WTC11 (cell line): Measurements from ENCODE around the gene OFD1. TPM values are rescaled to one million over a fixed set of nuclear protein-coding genes. Genes with fewer than 3 reads are reported as not detected.
A peak's percentile ranks its signal among the peaks of the same experiment; 100 is the strongest.
"Not testable (repeated sequence)": the region's sequence is repeated elsewhere in the genome, so short reads cannot be mapped to it uniquely, and the experiment has no call there.

Experiments used
- ATAC-seq: fragments of 200-7000 bp; cut with Tn5 transposase; 2 replicates; pipeline ENCODE4 v1.10.0; 2021; ENCODE audit warnings: mild to moderate bottlenecking, moderate library complexity
- CTCF ChIA-PET: fragments of 300-600 bp; sonication (Branson Sonifier 250); formaldehyde crosslinking; loops from one replicate; lab custom pipeline; 2021; ENCODE audit warnings: antibody characterized with exemption; lab: Charles Lee
- POLR2A ChIA-PET: fragments of 350-600 bp; sonication (Branson Sonifier 250); formaldehyde crosslinking; loops from one replicate; lab custom pipeline; 2021; ENCODE audit warnings: antibody characterized with exemption; lab: Charles Lee
- DNase-seq: peaks from one replicate; pipeline ENCODE4 v3.0.0; 2021; ENCODE audit warnings: low spot score
- H3K27ac Mint-ChIP-seq: 2 replicates; pipeline ENCODE4 v1.8.0; 2021; ENCODE audit warnings: mixed read lengths
- H3K27me3 Mint-ChIP-seq: 2 replicates; pipeline ENCODE4 v1.8.0; 2021; ENCODE audit warnings: low read depth, mild to moderate bottlenecking, moderate library complexity, mixed read lengths
- H3K36me3 Mint-ChIP-seq: 2 replicates; pipeline ENCODE4 v1.8.0; 2021; ENCODE audit warnings: mixed read lengths
- H3K4me1 Mint-ChIP-seq: 2 replicates; pipeline ENCODE4 v1.8.0; 2022; ENCODE audit warnings: mixed read lengths
- H3K4me3 Mint-ChIP-seq: 2 replicates; pipeline ENCODE4 v1.8.0; 2021; ENCODE audit warnings: mild to moderate bottlenecking, moderate library complexity, mixed read lengths
- H3K9me3 Mint-ChIP-seq: 2 replicates; pipeline ENCODE4 v1.8.0; 2021; ENCODE audit warnings: mixed read lengths
- FOXK1 ChIP-seq: sonication (generic); formaldehyde crosslinking; IDR thresholded peaks from 2 replicates; pipeline ENCODE4 v1.8.0; 2022; ENCODE audit warnings: mild to moderate bottlenecking, moderate library complexity, missing genetic modification reagents
- FOXP1 ChIP-seq: sonication (generic); formaldehyde crosslinking; IDR thresholded peaks from 2 replicates; pipeline ENCODE4 v1.8.0; 2022; ENCODE audit warnings: missing genetic modification reagents, mild to moderate bottlenecking, moderate library complexity, borderline replicate concordance
- JAZF1 ChIP-seq: fragments of 250-450 bp; sonication (Bioruptor Pico); IDR thresholded peaks from 2 replicates; pipeline ENCODE4 v1.9.0; 2021; ENCODE audit warnings: moderate library complexity, mild to moderate bottlenecking, inconsistent platforms
- MXD4 ChIP-seq: fragments of 250-450 bp; sonication (Bioruptor Pico); IDR thresholded peaks from 2 replicates; pipeline ENCODE4 v1.8.0; 2021; ENCODE audit warnings: mild to moderate bottlenecking, moderate library complexity, borderline replicate concordance
- STAT6 ChIP-seq: sonication (generic); formaldehyde crosslinking; conservative IDR thresholded peaks from 2 replicates; pipeline ENCODE4 v1.8.1; 2023; ENCODE audit warnings: mild to moderate bottlenecking, low read depth, missing genetic modification reagents, moderate library complexity
- total RNA-seq: library from RNA; stranded (reverse); gene quantifications from 3 replicates; pipeline ENCODE4 v1.2.3, GENCODE V29; 2021
- TF ChIP-seq, protein P1 (sequence below): fragments of 200-600 bp; IDR thresholded peaks from 2 replicates; pipeline ENCODE4 v1.8.0; 2022; ENCODE audit warnings: antibody characterized with exemption
- TF ChIP-seq, protein P2 (sequence below): sonication (generic); formaldehyde crosslinking; IDR thresholded peaks from 2 replicates; pipeline ENCODE4 v1.8.1; 2023; ENCODE audit warnings: mild to moderate bottlenecking, missing genetic modification reagents, borderline replicate concordance

The OFD1 gene
- total RNA-seq, 1 experiment from 2014 or later = 23.4 TPM

DNA sequence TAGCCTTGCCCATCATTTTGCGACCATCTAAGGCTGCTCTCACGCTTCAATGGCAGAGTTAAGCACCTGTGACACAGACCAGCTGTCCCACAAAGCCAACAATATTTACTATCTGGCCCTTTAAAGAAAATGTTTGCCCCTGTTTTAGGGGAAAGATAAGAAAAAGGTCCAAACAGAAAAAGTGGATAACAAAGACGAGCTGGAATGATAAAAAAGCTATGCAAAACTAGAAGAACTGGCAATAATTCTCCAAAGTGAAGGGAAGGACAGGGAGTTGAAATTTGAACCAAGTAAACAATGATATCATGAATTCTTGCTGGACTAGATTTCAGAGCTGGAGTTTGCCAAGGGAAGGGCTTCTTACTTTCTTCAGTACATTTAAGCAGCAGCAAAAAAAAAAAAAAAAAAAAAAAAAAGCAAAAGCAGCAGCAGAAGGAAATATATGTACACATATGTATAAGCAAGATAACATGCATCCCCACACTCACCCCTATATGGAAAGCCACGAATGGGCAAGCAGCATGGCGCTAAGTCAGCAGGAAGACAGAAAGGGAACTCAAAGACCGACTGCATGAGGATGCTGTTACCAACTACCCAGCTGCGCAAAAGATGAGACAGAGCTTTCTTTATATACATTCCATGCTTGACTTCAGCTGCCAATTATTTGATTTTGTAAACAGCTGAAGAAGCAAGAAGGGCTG lies 12.6 kb upstream of the OFD1 start (continued):
- TF ChIP-seq, protein P1, sequence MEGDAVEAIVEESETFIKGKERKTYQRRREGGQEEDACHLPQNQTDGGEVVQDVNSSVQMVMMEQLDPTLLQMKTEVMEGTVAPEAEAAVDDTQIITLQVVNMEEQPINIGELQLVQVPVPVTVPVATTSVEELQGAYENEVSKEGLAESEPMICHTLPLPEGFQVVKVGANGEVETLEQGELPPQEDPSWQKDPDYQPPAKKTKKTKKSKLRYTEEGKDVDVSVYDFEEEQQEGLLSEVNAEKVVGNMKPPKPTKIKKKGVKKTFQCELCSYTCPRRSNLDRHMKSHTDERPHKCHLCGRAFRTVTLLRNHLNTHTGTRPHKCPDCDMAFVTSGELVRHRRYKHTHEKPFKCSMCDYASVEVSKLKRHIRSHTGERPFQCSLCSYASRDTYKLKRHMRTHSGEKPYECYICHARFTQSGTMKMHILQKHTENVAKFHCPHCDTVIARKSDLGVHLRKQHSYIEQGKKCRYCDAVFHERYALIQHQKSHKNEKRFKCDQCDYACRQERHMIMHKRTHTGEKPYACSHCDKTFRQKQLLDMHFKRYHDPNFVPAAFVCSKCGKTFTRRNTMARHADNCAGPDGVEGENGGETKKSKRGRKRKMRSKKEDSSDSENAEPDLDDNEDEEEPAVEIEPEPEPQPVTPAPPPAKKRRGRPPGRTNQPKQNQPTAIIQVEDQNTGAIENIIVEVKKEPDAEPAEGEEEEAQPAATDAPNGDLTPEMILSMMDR = no peak
- TF ChIP-seq FOXP1 (CRISPR knock-in tag) = no peak
- no peak for TF ChIP-seq MXD4 (CRISPR knock-in tag)
- no peak for TF ChIP-seq FOXK1 (CRISPR knock-in tag)
- TF ChIP-seq, protein P2, sequence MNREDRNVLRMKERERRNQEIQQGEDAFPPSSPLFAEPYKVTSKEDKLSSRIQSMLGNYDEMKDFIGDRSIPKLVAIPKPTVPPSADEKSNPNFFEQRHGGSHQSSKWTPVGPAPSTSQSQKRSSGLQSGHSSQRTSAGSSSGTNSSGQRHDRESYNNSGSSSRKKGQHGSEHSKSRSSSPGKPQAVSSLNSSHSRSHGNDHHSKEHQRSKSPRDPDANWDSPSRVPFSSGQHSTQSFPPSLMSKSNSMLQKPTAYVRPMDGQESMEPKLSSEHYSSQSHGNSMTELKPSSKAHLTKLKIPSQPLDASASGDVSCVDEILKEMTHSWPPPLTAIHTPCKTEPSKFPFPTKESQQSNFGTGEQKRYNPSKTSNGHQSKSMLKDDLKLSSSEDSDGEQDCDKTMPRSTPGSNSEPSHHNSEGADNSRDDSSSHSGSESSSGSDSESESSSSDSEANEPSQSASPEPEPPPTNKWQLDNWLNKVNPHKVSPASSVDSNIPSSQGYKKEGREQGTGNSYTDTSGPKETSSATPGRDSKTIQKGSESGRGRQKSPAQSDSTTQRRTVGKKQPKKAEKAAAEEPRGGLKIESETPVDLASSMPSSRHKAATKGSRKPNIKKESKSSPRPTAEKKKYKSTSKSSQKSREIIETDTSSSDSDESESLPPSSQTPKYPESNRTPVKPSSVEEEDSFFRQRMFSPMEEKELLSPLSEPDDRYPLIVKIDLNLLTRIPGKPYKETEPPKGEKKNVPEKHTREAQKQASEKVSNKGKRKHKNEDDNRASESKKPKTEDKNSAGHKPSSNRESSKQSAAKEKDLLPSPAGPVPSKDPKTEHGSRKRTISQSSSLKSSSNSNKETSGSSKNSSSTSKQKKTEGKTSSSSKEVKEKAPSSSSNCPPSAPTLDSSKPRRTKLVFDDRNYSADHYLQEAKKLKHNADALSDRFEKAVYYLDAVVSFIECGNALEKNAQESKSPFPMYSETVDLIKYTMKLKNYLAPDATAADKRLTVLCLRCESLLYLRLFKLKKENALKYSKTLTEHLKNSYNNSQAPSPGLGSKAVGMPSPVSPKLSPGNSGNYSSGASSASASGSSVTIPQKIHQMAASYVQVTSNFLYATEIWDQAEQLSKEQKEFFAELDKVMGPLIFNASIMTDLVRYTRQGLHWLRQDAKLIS (CRISPR knock-in tag) = no peak
- TF ChIP-seq STAT6 (CRISPR knock-in tag) = no peak
- TF ChIP-seq JAZF1 (CRISPR knock-in tag) = no peak

DNA sequence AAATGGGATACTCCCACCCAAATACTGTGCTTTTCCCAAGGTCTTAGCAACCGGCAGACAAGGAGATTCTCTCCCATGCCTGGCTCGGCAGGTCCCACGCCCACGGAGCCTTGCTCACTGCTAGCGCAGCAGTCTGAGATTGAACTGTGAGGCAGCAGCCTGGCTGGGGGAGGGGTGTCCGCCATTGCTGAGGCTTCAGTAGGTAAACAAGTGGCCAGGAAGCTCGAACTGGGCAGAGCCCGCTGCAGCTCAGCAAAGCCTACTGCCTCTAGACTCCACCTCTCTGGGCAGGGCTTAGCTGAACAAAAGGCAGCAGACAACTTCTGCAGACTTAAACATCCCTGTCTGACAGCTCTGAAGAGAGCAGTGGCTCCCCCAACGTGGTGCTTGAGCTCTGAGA lies 9.7 kb upstream of the OFD1 start:
- peak; percentile 23 for DNase-seq
- peaks cover 32% of the 10 kb centered on the region for H3K36me3 Mint-ChIP-seq
- ChIA-PET POLR2A (interaction anchor here (1.7 kb wide), 1 partner anchor 10 kb away, joined by 6 read pairs; the partner anchor contains the start of genes OFD1 and TRAPPC2), CTCF (interaction anchor here (1.1 kb wide), 1 partner anchor 25 kb away, joined by 3 read pairs; no protein-coding TSS in a partner anchor)
- not testable (repeated sequence) for H3K4me3 Mint-ChIP-seq, ATAC-seq, H3K9me3 Mint-ChIP-seq, H3K27ac Mint-ChIP-seq, H3K27me3 Mint-ChIP-seq, H3K4me1 Mint-ChIP-seq
- peak; percentile 64; the same call in 1 of the 2 replicates for TF ChIP-seq FOXK1 (CRISPR knock-in tag)

GRCh38 chrX:13726583-13726982 lies 8.0 kb upstream of the OFD1 start:
- H3K4me3 Mint-ChIP-seq, POLR2A ChIA-PET: not testable (repeated sequence)
- peaks cover 45% of the 10 kb centered on the region for H3K36me3 Mint-ChIP-seq

DNA sequence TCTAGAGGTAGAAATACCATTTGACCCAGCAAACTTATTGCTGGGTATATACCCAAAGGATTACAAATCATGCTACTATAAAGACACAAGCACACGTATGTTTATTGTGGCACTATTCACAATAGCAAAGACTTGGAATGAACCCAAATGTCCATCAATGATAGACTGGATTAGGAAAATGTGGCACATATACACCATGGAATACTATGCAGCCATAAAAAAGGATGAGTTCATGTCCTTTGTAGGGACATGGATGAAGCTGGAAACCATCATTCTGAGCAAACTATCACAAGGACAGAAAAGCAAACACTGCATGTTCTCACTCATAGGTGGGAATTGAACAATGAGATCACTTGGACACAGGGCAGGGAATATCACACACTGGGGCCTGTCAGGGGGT lies 4.0 kb upstream of the OFD1 start:
- not testable (repeated sequence) for H3K27ac Mint-ChIP-seq

More at GRCh38 chrX:13726583-13726982, 8.0 kb upstream of the OFD1 start:
- H3K4me1 Mint-ChIP-seq, CTCF ChIA-PET, H3K27me3 Mint-ChIP-seq, H3K9me3 Mint-ChIP-seq, ATAC-seq, DNase-seq: not testable (repeated sequence)
- H3K27ac Mint-ChIP-seq = 0 out of 2 replicates have a peak overlapping the region, but pooled peaks have one; percentile 53

More for the DNA sequence above, 4.0 kb upstream of the OFD1 start:
- H3K4me3 Mint-ChIP-seq, H3K9me3 Mint-ChIP-seq, H3K27me3 Mint-ChIP-seq, DNase-seq, ATAC-seq, POLR2A ChIA-PET, CTCF ChIA-PET: not testable (repeated sequence)
- Mint-ChIP-seq H3K36me3 (peaks cover 37% of the 10 kb centered on the region), H3K4me1 (peaks cover 16% of the 10 kb centered on the region)
